Measurements from ENCODE around the gene KRTAP4-8. TPM values are rescaled to one million over a fixed set of nuclear protein-coding genes. Genes with fewer than 3 reads are reported as not detected.
"Not testable (repeated sequence)": the region's sequence is repeated elsewhere in the genome, so short reads cannot be mapped to it uniquely, and the experiment has no call there.

Gene KRTAP4-8
- total RNA-seq, 1 donor from 2014 or later = not detected

GRCh38 chr17:41071606-41072360 lies 26.2 kb downstream of the KRTAP4-8 start:
- Histone ChIP-seq H3K27me3 (ENCODE audit: control insufficient read depth, insufficient read depth, low read length) (no peaks in the 10 kb centered on the region), H3K4me3 (ENCODE audit: low read depth, low read length) (no peak overlapping the region), H3K36me3 (ENCODE audit: control insufficient read depth, insufficient read depth, low read length) (no peaks in the 10 kb centered on the region)
- peak; percentile 50 for FAIRE-seq
- no peak for TF ChIP-seq CTCF (IDR thresholded peaks at IDR 0.05; ENCODE audit: insufficient read depth, low read length, severe bottlenecking)
- DNase-seq (ENCODE audit: low read depth) = no peak

GRCh38 chr17:41069031-41069430 lies 28.9 kb downstream of the KRTAP4-8 start:
- no peaks in the 10 kb centered on the region for H3K36me3 ChIP-seq (ENCODE audit: control insufficient read depth, insufficient read depth, low read length)
- no peak overlapping the region for H3K4me3 ChIP-seq (ENCODE audit: low read depth, low read length)
- DNase-seq (ENCODE audit: low read depth) = no peak
- H3K27me3 ChIP-seq (ENCODE audit: control insufficient read depth, insufficient read depth, low read length) = no peaks in the 10 kb centered on the region
- TF ChIP-seq CTCF (IDR thresholded peaks at IDR 0.05; ENCODE audit: insufficient read depth, low read length, severe bottlenecking) = no peak
- FAIRE-seq = no peak

GRCh38 chr17:41067281-41067680 lies 30.7 kb downstream of the KRTAP4-8 start:
- H3K27me3 ChIP-seq (ENCODE audit: control insufficient read depth, insufficient read depth, low read length) = no peaks in the 10 kb centered on the region
- no peak overlapping the region for H3K4me3 ChIP-seq (ENCODE audit: low read depth, low read length)
- no peaks in the 10 kb centered on the region for H3K36me3 ChIP-seq (ENCODE audit: control insufficient read depth, insufficient read depth, low read length)
- TF ChIP-seq CTCF (IDR thresholded peaks at IDR 0.05; ENCODE audit: insufficient read depth, low read length, severe bottlenecking) = no peak
- DNase-seq (ENCODE audit: low read depth) (no peak), FAIRE-seq (no peak)

- no peaks in the 10 kb centered on the region for H3K27me3 ChIP-seq (ENCODE audit: control insufficient read depth, insufficient read depth, low read length)
- no peak for FAIRE-seq
- no peaks in the 10 kb centered on the region for H3K36me3 ChIP-seq (ENCODE audit: control insufficient read depth, insufficient read depth, low read length)
- TF ChIP-seq CTCF (IDR thresholded peaks at IDR 0.05; ENCODE audit: insufficient read depth, low read length, severe bottlenecking) = no peak
- no peak within 1 kb of the TSS for H3K4me3 ChIP-seq (ENCODE audit: low read depth, low read length)
- peak; percentile 94 for DNase-seq (ENCODE audit: low read depth)
These were observed 31.9 kb downstream of the KRTAP4-8 start, which contains the start of gene KRTAP2-4 for GRCh38 chr17:41065829-41066624. Gene KRTAP2-4, minus strand, starts transcription at chr17:41065879. Its CDS starts 34 bp downstream, at chr17:41065845.

GRCh38 chr17:41065016-41065689 lies 32.8 kb downstream of the KRTAP4-8 start:
- H3K36me3 ChIP-seq (ENCODE audit: control insufficient read depth, insufficient read depth, low read length); DNase-seq (ENCODE audit: low read depth); FAIRE-seq; H3K4me3 ChIP-seq (ENCODE audit: low read depth, low read length); H3K27me3 ChIP-seq (ENCODE audit: control insufficient read depth, insufficient read depth, low read length): not testable (repeated sequence)

- FAIRE-seq (no peak), DNase-seq (ENCODE audit: low read depth) (no peak)
- TF ChIP-seq CTCF (IDR thresholded peaks at IDR 0.05; ENCODE audit: insufficient read depth, low read length, severe bottlenecking) = no peak
- Histone ChIP-seq H3K4me3 (ENCODE audit: low read depth, low read length) (no peak overlapping the region), H3K27me3 (ENCODE audit: control insufficient read depth, insufficient read depth, low read length) (no peaks in the 10 kb centered on the region), H3K36me3 (ENCODE audit: control insufficient read depth, insufficient read depth, low read length) (no peaks in the 10 kb centered on the region)
These were observed 33.6 kb downstream of the KRTAP4-8 start for GRCh38 chr17:41064301-41064700.
